OCI-LY3 (cell line): ENCODE measurements around the gene GBX2.

Experiments
- EZH2phosphoT487 ChIP-seq: fragments of 200-600 bp; shearing (Covaris generic); IDR thresholded peaks from 2 replicates; pipeline ENCODE4 v1.6.1; 2018; ENCODE audit warnings: antibody characterized with exemption, mixed run types, low read depth
- TF ChIP-seq, protein P1 (sequence below): fragments of 200-600, 300-600 bp; sonication (generic); IDR thresholded peaks from 2 replicates; pipeline ENCODE4 v1.5.1; 2014; ENCODE audit warnings: antibody characterized with exemption, low read length, low read depth

- TF ChIP-seq, protein P1, sequence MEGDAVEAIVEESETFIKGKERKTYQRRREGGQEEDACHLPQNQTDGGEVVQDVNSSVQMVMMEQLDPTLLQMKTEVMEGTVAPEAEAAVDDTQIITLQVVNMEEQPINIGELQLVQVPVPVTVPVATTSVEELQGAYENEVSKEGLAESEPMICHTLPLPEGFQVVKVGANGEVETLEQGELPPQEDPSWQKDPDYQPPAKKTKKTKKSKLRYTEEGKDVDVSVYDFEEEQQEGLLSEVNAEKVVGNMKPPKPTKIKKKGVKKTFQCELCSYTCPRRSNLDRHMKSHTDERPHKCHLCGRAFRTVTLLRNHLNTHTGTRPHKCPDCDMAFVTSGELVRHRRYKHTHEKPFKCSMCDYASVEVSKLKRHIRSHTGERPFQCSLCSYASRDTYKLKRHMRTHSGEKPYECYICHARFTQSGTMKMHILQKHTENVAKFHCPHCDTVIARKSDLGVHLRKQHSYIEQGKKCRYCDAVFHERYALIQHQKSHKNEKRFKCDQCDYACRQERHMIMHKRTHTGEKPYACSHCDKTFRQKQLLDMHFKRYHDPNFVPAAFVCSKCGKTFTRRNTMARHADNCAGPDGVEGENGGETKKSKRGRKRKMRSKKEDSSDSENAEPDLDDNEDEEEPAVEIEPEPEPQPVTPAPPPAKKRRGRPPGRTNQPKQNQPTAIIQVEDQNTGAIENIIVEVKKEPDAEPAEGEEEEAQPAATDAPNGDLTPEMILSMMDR: no peak
- no peak for TF ChIP-seq EZH2phosphoT487
Measured at GRCh38 chr2:236190674-236191073, 22.5 kb upstream of the GBX2 start.
